GM21360 (cell line): ENCODE results near the gene TXK.

Experiments used
- ATAC-seq: cut with Tn5 transposase; IDR thresholded peaks from one replicate; pipeline ENCODE4 v1.9.1; 2021; ENCODE audit warnings: mild to moderate bottlenecking, moderate library complexity; ENCODE audit not compliant: unreplicated experiment

TXK gene

DNA sequence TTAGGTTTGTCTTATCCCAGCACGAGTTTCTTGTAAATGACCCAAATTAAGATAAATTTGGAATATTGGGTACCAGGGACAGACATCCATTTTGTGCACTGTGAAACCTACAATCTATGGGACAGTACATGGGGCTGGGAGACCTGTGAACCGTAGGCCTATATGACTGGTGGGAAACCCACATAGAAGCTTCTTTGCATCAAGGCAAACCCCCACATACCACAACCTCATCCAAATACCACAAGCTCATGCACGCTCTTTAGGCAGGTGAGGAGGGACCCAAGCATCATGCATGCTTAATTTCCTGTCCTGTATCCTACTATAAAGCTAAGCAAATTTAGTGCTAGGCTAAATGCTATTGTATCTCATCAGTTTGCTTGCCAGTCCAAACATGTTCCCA lies 69.7 kb downstream of the TXK start:
- ATAC-seq, result no peak

GRCh38 chr4:48058617-48059530 lies 75.2 kb downstream of the TXK start:
- ATAC-seq, result no peak

GRCh38 chr4:48051078-48051477 lies 83.0 kb downstream of the TXK start:
- no peak for ATAC-seq

DNA sequence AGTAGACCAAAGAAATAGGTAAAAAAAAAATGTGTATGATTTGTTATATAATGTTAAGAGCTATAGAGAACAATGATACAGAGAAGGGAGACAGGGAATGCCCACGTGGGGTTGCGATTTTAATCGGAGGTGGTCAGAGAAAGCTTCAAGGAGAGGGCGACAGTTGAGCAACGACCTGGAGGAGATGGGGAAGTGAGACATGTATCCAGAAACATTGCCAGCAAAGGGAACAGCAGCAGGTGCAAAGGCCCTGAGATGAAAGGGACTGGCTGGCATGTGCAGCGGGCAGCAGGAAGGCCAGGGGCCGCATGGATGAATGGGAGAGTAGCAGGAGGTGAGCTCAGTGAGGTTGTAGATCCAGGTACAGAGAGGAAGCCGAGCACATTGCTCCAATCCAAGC lies 84.6 kb downstream of the TXK start:
- ATAC-seq, result no peak

DNA sequence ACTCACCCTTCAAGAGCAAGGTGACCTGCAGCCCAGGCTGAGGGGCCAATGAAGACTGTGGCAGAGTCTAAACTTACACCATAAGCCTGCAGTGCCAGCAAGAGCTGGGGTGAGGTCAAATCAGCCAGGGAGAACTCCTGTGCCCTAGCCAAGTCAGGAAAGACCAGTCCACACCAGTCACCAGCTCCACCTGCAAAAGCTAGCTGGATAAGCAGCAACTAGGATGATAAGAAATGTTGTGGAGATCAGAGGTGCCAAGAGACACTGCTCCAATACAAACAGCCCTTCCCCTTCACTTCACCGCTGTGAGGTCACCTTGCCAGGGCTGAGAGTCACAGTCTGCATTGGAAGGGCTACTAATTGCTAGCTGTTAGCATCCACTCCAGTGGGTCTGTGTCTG lies 86.2 kb downstream of the TXK start:
- ATAC-seq, result peak; percentile 14

DNA sequence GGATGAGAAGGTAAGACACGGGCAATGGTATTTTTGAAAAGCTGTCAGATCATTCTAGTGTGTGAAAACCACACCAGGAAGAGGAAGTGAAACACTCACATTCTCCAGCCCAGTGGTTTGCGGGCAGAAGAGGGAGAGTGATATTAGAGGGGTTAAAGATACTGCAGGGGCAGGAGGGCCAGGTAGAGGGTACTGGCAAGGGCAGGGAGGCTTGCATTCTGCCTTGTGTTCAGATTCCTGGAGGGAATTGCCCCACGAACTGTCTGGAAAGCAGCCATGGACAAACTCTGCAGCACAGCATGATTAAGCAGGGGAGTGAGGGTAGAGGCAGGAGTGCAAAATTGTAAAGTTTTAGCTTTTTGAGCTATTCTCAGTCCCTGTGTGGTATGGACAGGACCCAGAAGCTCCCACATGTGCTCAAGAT lies 86.6 kb downstream of the TXK start:
- peak; percentile 91 for ATAC-seq

GRCh38 chr4:48046059-48046458 lies 88.0 kb downstream of the TXK start:
- no peak for ATAC-seq

GRCh38 chr4:48044298-48044697 lies 89.8 kb downstream of the TXK start:
- no peak for ATAC-seq

GRCh38 chr4:48043504-48043903 lies 90.5 kb downstream of the TXK start:
- ATAC-seq, result no peak

GRCh38 chr4:48042979-48043461 lies 91.0 kb downstream of the TXK start:
- ATAC-seq, result peak; percentile 29

- ATAC-seq, result no peak
Observed at GRCh38 chr4:48041535-48042137, 92.4 kb downstream of the TXK start.

GRCh38 chr4:48039561-48039960 lies 94.5 kb downstream of the TXK start:
- ATAC-seq, result no peak

DNA sequence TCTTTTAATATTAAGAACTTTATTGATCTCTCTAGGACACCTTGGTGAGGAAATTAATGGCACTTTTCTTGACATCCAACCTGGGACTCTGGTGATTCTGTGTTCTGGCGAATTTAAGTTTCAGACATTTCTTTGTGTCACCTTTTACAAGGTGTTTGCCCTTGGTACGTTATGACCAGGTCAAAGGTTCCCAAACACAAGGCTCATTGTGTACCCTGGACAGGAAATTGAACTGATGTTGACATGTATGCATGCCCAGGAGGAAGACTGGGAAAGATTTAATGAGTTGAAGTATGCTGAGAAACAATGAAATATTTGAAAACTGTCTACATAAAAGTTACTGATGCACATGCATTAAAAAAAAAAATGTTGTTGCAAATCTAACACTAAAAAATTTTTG lies 95.4 kb downstream of the TXK start:
- no peak for ATAC-seq

DNA sequence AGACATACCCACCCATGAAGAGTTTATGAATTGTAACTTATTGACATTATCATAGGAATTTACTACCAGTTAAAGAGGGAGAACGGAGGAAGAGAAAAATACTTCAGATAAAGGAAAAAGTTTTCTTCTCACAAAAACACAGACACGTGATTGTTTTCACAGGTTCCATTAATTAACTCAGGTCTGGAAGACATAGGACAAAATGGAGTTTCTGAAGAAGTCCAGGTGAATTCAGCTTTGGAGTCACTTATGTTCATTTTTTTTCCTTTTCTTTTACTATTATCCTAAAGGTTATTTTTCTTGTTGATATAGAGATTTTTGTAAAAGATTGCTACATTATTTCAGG lies 97.0 kb downstream of the TXK start:
- no peak for ATAC-seq

DNA sequence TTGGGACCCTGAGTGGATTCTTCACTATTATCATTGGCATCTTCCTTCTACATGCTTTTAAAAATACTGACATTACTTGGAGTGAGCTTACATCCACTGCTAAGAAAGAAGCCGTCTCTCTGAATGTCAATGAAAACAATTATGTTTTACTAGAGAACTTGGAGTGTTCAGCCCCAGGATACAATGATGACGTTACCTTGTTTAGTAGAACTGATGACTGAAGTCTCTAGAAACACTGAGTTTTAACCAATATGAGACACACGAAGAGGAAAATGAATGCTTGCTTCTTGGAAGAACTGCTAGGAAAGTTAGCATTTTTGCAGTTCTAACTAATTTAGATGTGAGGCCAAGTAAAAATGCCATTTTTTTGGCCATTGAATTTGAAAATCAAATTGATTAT lies 98.1 kb downstream of the TXK start:
- no peak for ATAC-seq

- ATAC-seq, result no peak
Observed at GRCh38 chr4:48033825-48034413, 100.1 kb downstream of the TXK start.

DNA sequence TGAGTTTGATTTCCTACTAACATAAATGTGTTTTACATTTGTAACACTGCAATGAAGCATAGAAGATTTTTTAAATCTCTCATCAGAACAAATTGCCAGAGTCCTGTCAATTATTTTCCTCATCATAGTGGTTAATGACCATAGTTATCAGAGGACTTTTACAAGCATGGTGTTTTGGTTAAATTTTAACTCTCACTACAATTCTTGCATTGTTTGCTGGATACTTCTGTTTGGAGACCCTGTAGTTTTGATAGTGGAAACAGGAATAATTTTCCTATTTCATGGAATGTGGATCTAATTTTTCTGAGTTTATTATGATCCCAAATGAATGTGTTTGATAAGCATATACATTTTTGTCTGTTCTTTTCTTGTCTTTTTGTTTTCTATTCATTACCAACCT lies 100.6 kb downstream of the TXK start:
- ATAC-seq, result no peak

DNA sequence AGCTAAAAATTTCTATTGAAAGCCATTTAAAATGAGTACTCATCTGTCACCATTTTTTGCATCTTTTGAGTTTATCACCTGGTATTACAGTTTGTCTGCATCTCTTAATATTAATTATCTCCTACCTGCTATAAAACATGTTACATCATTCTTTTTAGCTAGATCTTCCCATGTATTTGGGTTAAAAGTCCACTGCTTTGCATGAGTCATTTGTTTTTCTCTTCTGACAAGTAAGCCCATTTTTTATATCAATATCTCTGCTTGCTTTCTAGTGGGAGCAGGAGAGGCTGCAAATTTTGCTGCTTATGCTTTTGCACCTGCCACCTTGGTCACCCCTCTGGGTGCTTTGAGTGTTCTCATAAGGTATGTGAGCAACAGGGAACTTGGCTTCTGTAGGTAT lies 101.3 kb downstream of the TXK start:
- ATAC-seq, result no peak

- no peak for ATAC-seq
Observed at GRCh38 chr4:48031802-48032525, 102.1 kb downstream of the TXK start.

GRCh38 chr4:48030470-48030869 lies 103.6 kb downstream of the TXK start:
- ATAC-seq, result no peak

DNA sequence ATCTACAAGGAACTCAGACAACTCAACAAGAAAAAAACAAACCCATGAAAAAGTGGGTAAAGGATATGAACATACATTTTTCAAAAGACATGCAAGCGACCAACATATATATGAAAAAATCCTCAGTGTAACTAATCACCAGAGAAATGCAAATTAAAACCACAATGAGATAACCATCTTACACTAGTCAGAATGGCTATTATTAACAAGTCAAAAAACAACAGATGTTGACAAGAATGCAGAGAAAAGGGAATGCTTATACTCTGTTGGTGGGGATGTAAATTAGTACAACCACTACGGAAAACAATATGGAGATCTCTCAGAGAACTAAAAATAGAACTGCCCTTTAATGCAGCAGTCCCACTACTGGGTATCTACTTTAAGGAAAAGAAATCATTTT lies 105.4 kb downstream of the TXK start:
- peak; percentile 64 for ATAC-seq
